Hepatocyte (in vitro differentiated cells): ENCODE data around the gene MCMBP. TPM values are rescaled to one million over a fixed set of nuclear protein-coding genes. Genes with fewer than 3 reads are reported as not detected.
"Not testable (repeated sequence)": the region's sequence is repeated elsewhere in the genome, so short reads cannot be mapped to it uniquely, and the experiment has no call there.

Experiments
- DNase-seq: peaks from one replicate; pipeline ENCODE4 v3.0.0-alpha.2; 2016; ENCODE audit warnings: low spot score
- H2AFZ ChIP-seq: fragments of 200-600 bp; sonication (generic); 2 replicates; pipeline ENCODE4 v1.6.0; 2016; ENCODE audit warnings: antibody characterized with exemption, mild to moderate bottlenecking
- H3K27ac ChIP-seq: fragments of 200-600 bp; sonication (generic); 2 replicates; pipeline ENCODE4 v1.5.1; 2016; ENCODE audit warnings: mild to moderate bottlenecking
- H3K27me3 ChIP-seq: fragments of 200-600 bp; sonication (generic); 2 replicates; pipeline ENCODE4 v1.6.1; 2016
- H3K36me3 ChIP-seq: fragments of 200-600 bp; sonication (generic); replicated peaks from 2 replicates; pipeline ENCODE4 v1.5.1; 2016; ENCODE audit warnings: low read depth; ENCODE audit not compliant: insufficient read depth
- H3K4me1 ChIP-seq: fragments of 200-600 bp; sonication (generic); 2 replicates; pipeline ENCODE4 v1.5.1; 2016; ENCODE audit warnings: mild to moderate bottlenecking, moderate library complexity; ENCODE audit not compliant: insufficient read depth
- H3K4me2 ChIP-seq: fragments of 200-600 bp; sonication (generic); 2 replicates; pipeline ENCODE4 v1.6.0; 2016
- H3K4me3 ChIP-seq: fragments of 200-600 bp; sonication (generic); 2 replicates; pipeline ENCODE4 v1.5.1; 2016; ENCODE audit warnings: mild to moderate bottlenecking
- H3K79me2 ChIP-seq: fragments of 200-600 bp; sonication (generic); 2 replicates; pipeline ENCODE4 v1.6.0; 2017; ENCODE audit warnings: mild to moderate bottlenecking
- H3K9me2 ChIP-seq: fragments of 200-600 bp; sonication (generic); replicated peaks from 2 replicates; pipeline ENCODE4 v1.6.0; 2017; ENCODE audit warnings: mild to moderate bottlenecking; ENCODE audit not compliant: insufficient read depth
- H3K9me3 ChIP-seq: fragments of 200-600 bp; sonication (generic); 2 replicates; pipeline ENCODE4 v1.5.1; 2016; ENCODE audit warnings: low read depth, mild to moderate bottlenecking
- H4K20me1 ChIP-seq: fragments of 200-600 bp; sonication (generic); 2 replicates; pipeline ENCODE4 v1.6.0; 2016; ENCODE audit warnings: mild to moderate bottlenecking; ENCODE audit not compliant: insufficient read depth, poor library complexity, severe bottlenecking
- CTCF ChIP-seq: fragments of 200-600 bp; sonication (generic); IDR thresholded peaks from 2 replicates; pipeline ENCODE4 v1.5.1; 2016; ENCODE audit warnings: antibody characterized with exemption, mild to moderate bottlenecking; ENCODE audit not compliant: poor library complexity
- EZH2 ChIP-seq: fragments of 200-600 bp; sonication (generic); IDR thresholded peaks from 2 replicates; pipeline ENCODE4 v1.6.1; 2016; ENCODE audit warnings: antibody characterized with exemption, mild to moderate bottlenecking, borderline replicate concordance
- EZH2phosphoT487 ChIP-seq: fragments of 200-600 bp; sonication (generic); IDR thresholded peaks from one replicate; pipeline ENCODE4 v1.6.1; 2018; ENCODE audit warnings: antibody characterized with exemption, mild to moderate bottlenecking, low read depth, moderate library complexity; ENCODE audit not compliant: unreplicated experiment, severe bottlenecking
- WGBS: methylation state at CpG from one replicate; pipeline ENCODE4 v1.1.6; 2016; ENCODE audit warnings: low lambda C conversion rate; ENCODE audit errors: missing lambda C conversion rate; 5-methylcytosine and 5-hydroxymethylcytosine counted together
- polyA plus RNA-seq: library from polyadenylated mRNA; unstranded; fragments of >200 nt; fragmentation: Nextera tagmentation; extraction: Ambion mirVana; gene quantifications from 2 replicates; pipeline ENCODE4 v1.2.1, GENCODE V29; 2016
- total RNA-seq: library from RNA; depleted of rRNA; stranded (reverse); fragments of >200 nt; gene quantifications from 2 replicates; pipeline ENCODE4 v1.2.3, GENCODE V29; 2014

MCMBP gene
- total and polyA plus RNA-seq, 2 experiments from 2014 or later = 33.8 to 36.1 TPM

GRCh38 chr10:119917777-119918176 lies 45.1 kb upstream of the MCMBP start:
- Histone ChIP-seq H3K79me2 (peaks cover 4% of the 10 kb centered on the region), H3K4me1 (no peaks in the 10 kb centered on the region), H3K9me3 (no peaks in the 10 kb centered on the region), H3K9me2 (no peaks in the 10 kb centered on the region), H3K4me2 (no peak overlapping the region), H3K36me3 (no peaks in the 10 kb centered on the region), H2AFZ (no peak overlapping the region), H3K4me3 (no peak overlapping the region), H3K27me3 (no peaks in the 10 kb centered on the region), H4K20me1 (no peaks in the 10 kb centered on the region), H3K27ac (no peak overlapping the region)
- no peak for DNase-seq
- TF ChIP-seq EZH2phosphoT487 (no peak), EZH2 (no peak), CTCF (no peak)
- WGBS = 87% methylated on average over 3 of the region's 3 CpGs

GRCh38 chr10:119910689-119911088 lies 38.0 kb upstream of the MCMBP start:
- H3K27me3 ChIP-seq = no peaks in the 10 kb centered on the region
- WGBS = 96% methylated on average over 6 of the region's 6 CpGs
- no peaks in the 10 kb centered on the region for H3K4me1 ChIP-seq
- no peak overlapping the region for H3K27ac ChIP-seq
- H3K9me2 ChIP-seq = no peaks in the 10 kb centered on the region
- H3K36me3 ChIP-seq = peaks cover 3% of the 10 kb centered on the region
- TF ChIP-seq EZH2phosphoT487 = no peak
- TF ChIP-seq EZH2 = no peak
- TF ChIP-seq CTCF = no peak
- no peaks in the 10 kb centered on the region for H4K20me1 ChIP-seq
- no peak overlapping the region for H2AFZ ChIP-seq
- H3K4me3 ChIP-seq = no peak overlapping the region
- no peak for DNase-seq
- no peaks in the 10 kb centered on the region for H3K9me3 ChIP-seq
- no peak overlapping the region for H3K4me2 ChIP-seq
- peaks cover 4% of the 10 kb centered on the region for H3K79me2 ChIP-seq

- H3K27me3 ChIP-seq = no peaks in the 10 kb centered on the region
- H4K20me1 ChIP-seq = no peaks in the 10 kb centered on the region
- H3K9me3 ChIP-seq = no peaks in the 10 kb centered on the region
- TF ChIP-seq EZH2phosphoT487 = no peak
- TF ChIP-seq CTCF = no peak
- TF ChIP-seq EZH2 = no peak
- no peaks in the 10 kb centered on the region for H3K4me1 ChIP-seq
- no peak overlapping the region for H3K4me3 ChIP-seq
- no peak overlapping the region for H3K4me2 ChIP-seq
- peaks cover 3% of the 10 kb centered on the region for H3K36me3 ChIP-seq
- DNase-seq = no peak
- H3K27ac ChIP-seq = no peak overlapping the region
- H3K79me2 ChIP-seq = peaks cover 8% of the 10 kb centered on the region
- H3K9me2 ChIP-seq = no peaks in the 10 kb centered on the region
- no peak overlapping the region for H2AFZ ChIP-seq
Measured at GRCh38 chr10:119908166-119908565, 35.5 kb upstream of the MCMBP start.

GRCh38 chr10:119907695-119908094 lies 35.1 kb upstream of the MCMBP start:
- not testable (repeated sequence) for H2AFZ ChIP-seq, H3K4me2 ChIP-seq, H3K9me2 ChIP-seq, H3K36me3 ChIP-seq, DNase-seq, H3K4me3 ChIP-seq, H3K27me3 ChIP-seq, H3K27ac ChIP-seq, H3K9me3 ChIP-seq, H4K20me1 ChIP-seq, H3K4me1 ChIP-seq
- WGBS = 98% methylated on average over 7 of the region's 7 CpGs
- H3K79me2 ChIP-seq = peaks cover 13% of the 10 kb centered on the region
